Measurements from ENCODE around the gene CBFA2T3. TPM values are rescaled to one million over a fixed set of nuclear protein-coding genes. Genes with fewer than 3 reads are reported as not detected.

The CBFA2T3 gene
- total RNA-seq, 2 donors from 2014 or later, result 10.1 to 10.5 TPM

GRCh38 chr16:88877564-88878289, 99.3 kb downstream of the CBFA2T3 start:
- H3K9ac ChIP-seq (ENCODE audit: low read depth in 2 of 2, low read length in 2 of 2), result no peak overlapping the region
- no peak for DNase-seq
- no peaks in the 10 kb centered on the region for H3K36me3 ChIP-seq
- no peaks in the 10 kb centered on the region for H3K9me3 ChIP-seq
- TF ChIP-seq, protein P1, sequence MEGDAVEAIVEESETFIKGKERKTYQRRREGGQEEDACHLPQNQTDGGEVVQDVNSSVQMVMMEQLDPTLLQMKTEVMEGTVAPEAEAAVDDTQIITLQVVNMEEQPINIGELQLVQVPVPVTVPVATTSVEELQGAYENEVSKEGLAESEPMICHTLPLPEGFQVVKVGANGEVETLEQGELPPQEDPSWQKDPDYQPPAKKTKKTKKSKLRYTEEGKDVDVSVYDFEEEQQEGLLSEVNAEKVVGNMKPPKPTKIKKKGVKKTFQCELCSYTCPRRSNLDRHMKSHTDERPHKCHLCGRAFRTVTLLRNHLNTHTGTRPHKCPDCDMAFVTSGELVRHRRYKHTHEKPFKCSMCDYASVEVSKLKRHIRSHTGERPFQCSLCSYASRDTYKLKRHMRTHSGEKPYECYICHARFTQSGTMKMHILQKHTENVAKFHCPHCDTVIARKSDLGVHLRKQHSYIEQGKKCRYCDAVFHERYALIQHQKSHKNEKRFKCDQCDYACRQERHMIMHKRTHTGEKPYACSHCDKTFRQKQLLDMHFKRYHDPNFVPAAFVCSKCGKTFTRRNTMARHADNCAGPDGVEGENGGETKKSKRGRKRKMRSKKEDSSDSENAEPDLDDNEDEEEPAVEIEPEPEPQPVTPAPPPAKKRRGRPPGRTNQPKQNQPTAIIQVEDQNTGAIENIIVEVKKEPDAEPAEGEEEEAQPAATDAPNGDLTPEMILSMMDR (IDR thresholded peaks at IDR 0.05), result no peak
- H3K27ac ChIP-seq, result no peak overlapping the region
- intact Hi-C loops (cut with DNase I), result no loop called here
- H3K27me3 ChIP-seq, result peaks cover 5% of the 10 kb centered on the region
- no peaks in the 10 kb centered on the region for H3K4me1 ChIP-seq
- H3K4me3 ChIP-seq, result no peak overlapping the region

DNA sequence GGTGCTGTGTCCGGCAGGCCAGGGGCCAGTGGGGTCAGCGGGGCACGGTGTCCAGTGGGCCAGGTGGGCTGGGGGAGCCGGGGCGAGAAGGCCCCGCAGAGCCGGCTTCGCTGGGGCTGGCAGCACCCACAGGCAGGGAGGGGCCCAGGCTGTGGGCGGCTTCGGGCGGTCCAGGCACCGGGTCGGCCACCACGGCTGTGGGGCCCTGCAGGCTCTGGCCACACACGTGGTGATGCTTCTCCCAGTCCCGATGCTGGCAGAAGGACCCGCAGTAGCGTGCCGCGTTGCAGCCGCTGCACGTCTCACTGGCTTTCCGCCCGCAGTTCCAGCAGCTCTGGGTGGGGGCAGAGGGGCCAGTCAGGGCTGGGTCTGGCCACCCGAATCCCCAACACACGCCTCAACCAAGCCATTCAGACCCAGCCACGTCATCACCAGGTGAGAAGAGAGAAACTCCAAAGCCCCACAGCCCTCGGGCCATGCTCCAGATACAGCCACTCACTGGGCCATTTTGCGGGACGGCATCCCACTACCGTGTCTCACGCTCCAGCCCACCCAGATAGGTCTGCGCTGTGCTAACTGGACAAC, 100.0 kb downstream of the CBFA2T3 start:
- Histone ChIP-seq H3K9ac (ENCODE audit: low read depth in 2 of 2, low read length in 2 of 2) (no peak overlapping the region), H3K9me3 (no peaks in the 10 kb centered on the region), H3K4me1 (no peaks in the 10 kb centered on the region), H3K27ac (no peak overlapping the region), H3K4me3 (no peak overlapping the region), H3K27me3 (peaks cover 5% of the 10 kb centered on the region), H3K36me3 (no peaks in the 10 kb centered on the region)
- intact Hi-C loops (cut with DNase I), result no loop called here
- TF ChIP-seq, protein P1 (IDR thresholded peaks at IDR 0.05), result no peak
- DNase-seq, result no peak

GRCh38 chr16:88875703-88876234, 101.2 kb downstream of the CBFA2T3 start:
- H3K36me3 ChIP-seq, result no peaks in the 10 kb centered on the region
- intact Hi-C loops (cut with DNase I), result no loop called here
- no peak overlapping the region for H3K4me3 ChIP-seq
- no peak for DNase-seq
- H3K9ac ChIP-seq (ENCODE audit: low read depth in 2 of 2, low read length in 2 of 2), result no peak overlapping the region
- no peaks in the 10 kb centered on the region for H3K4me1 ChIP-seq
- peaks cover 5% of the 10 kb centered on the region for H3K27me3 ChIP-seq
- no peak overlapping the region for H3K27ac ChIP-seq
- H3K9me3 ChIP-seq, result no peaks in the 10 kb centered on the region
- TF ChIP-seq, protein P1 (IDR thresholded peaks at IDR 0.05), result no peak

- H3K36me3 ChIP-seq, result no peaks in the 10 kb centered on the region
- H3K4me1 ChIP-seq, result no peaks in the 10 kb centered on the region
- intact Hi-C loops (cut with DNase I), result no loop called here
- no peak for DNase-seq
- no peak overlapping the region for H3K27ac ChIP-seq
- H3K4me3 ChIP-seq, result no peak overlapping the region
- peaks cover 11% of the 10 kb centered on the region for H3K27me3 ChIP-seq
- TF ChIP-seq, protein P1 (IDR thresholded peaks at IDR 0.05), result no peak
- no peak overlapping the region for H3K9ac ChIP-seq (ENCODE audit: low read depth in 2 of 2, low read length in 2 of 2)
- H3K9me3 ChIP-seq, result no peaks in the 10 kb centered on the region
These were observed 101.9 kb downstream of the CBFA2T3 start for GRCh38 chr16:88874938-88875599.

- Histone ChIP-seq H3K27ac (no peak overlapping the region), H3K4me3 (no peak overlapping the region), H3K4me1 (no peaks in the 10 kb centered on the region), H3K9me3 (no peaks in the 10 kb centered on the region), H3K36me3 (no peaks in the 10 kb centered on the region), H3K27me3 (peaks cover 11% of the 10 kb centered on the region), H3K9ac (ENCODE audit: low read depth in 2 of 2, low read length in 2 of 2) (no peak overlapping the region)
- intact Hi-C loops (cut with DNase I), result no loop called here
- TF ChIP-seq, protein P1 (IDR thresholded peaks at IDR 0.05), result no peak
- no peak for DNase-seq
These were observed 104.2 kb downstream of the CBFA2T3 start for GRCh38 chr16:88872650-88873331.

Measured in colonic mucosa (tissue), 4 donors.